ENCODE measurements around the gene YPEL3. TPM values are rescaled to one million over a fixed set of nuclear protein-coding genes. Genes with fewer than 3 reads are reported as not detected.
A peak's percentile ranks its signal among the peaks of the same experiment; 100 is the strongest.

Gene YPEL3
- total and polyA plus RNA-seq, 2 of the 8 experiments (the other 6 are each of a cell fraction or from before 2014, with no cell fraction given): 40.3 to 53.3 TPM

GRCh38 chr16:30049871-30050270 is 46.1 kb downstream of the YPEL3 start:
- Histone ChIP-seq H2BK12ac (ENCODE audit: low read depth, low read length) (no peak overlapping the region), H3K79me2 (ENCODE audit: control insufficient read depth in 1 of 2, insufficient read depth in 2 of 2, low read length in 2 of 2) (no peaks in the 10 kb centered on the region), H3K27me3 (replicated peaks in 1 of 4; ENCODE audit: control insufficient read depth in 3 of 4, extremely low read depth in 1 of 4, insufficient read depth in 3 of 4, low read length in 3 of 4) (peaks cover 0 to 9% (median 2%) of the 10 kb centered on the region in 4 experiments; a peak in 2 of 7 replicates), H2BK5ac (ENCODE audit: low read depth, low read length) (no peak overlapping the region), H3K9ac (replicated peaks in 1 of 4; ENCODE audit: extremely low read depth in 1 of 4, low read depth in 3 of 4, low read length in 3 of 4) (no peak overlapping the region), H2BK20ac (ENCODE audit: low read length) (no peak overlapping the region), H4K8ac (ENCODE audit: extremely low read depth, insufficient read depth, low read length) (peak overlapping the region; percentile 64; the same call in 1 of the 2 replicates), H3K4me3 (ENCODE audit: extremely low read depth in 1 of 4, insufficient read depth in 2 of 4, low read depth in 3 of 4, low read length in 4 of 4) (no peak overlapping the region), H3K4ac (replicated peaks; ENCODE audit: insufficient read length, low read depth, low read length) (no peak overlapping the region), H2BK15ac (ENCODE audit: low read length) (no peak overlapping the region), H2AK5ac (ENCODE audit: low read depth, low read length) (no peak overlapping the region), H2BK120ac (replicated peaks; ENCODE audit: low read depth, low read length) (no peak overlapping the region), H3K79me1 (ENCODE audit: low read depth, low read length) (peaks cover 3% of the 10 kb centered on the region; the same call in 1 of the 2 replicates), H4K5ac (ENCODE audit: insufficient read length, low read depth, low read length) (no peak overlapping the region), H3K9me3 (ENCODE audit: insufficient read depth in 2 of 2, low read depth in 1 of 2, low read length in 1 of 2) (no peaks in the 10 kb centered on the region), H3K23me2 (ENCODE audit: low read depth, low read length) (peaks cover 13% of the 10 kb centered on the region), H3K14ac (ENCODE audit: insufficient read length) (no peak overlapping the region), H2AFZ (ENCODE audit: low read length) (no peak overlapping the region), H3K36me3 (ENCODE audit: control insufficient read depth in 2 of 4, insufficient read depth in 4 of 4, low read length in 3 of 4) (no peaks in the 10 kb centered on the region), H4K91ac (replicated peaks; ENCODE audit: insufficient read length, low read length) (no peak overlapping the region), H3K56ac (replicated peaks; ENCODE audit: insufficient read length, low read depth, low read length) (no peak overlapping the region), H3K23ac (ENCODE audit: insufficient read length) (no peak overlapping the region), H3K4me1 (replicated peaks in 1 of 4; ENCODE audit: control insufficient read depth in 3 of 4, insufficient read depth in 4 of 4, low read length in 3 of 4) (peaks cover 0 to 4% (median 2%) of the 10 kb centered on the region in 4 experiments; a peak in 3 of 7 replicates), H3K4me2 (ENCODE audit: insufficient read depth in 1 of 2, low read depth in 2 of 2, low read length in 2 of 2) (no peak overlapping the region), H3K27ac (ENCODE audit: low read depth, low read length) (no peak overlapping the region), H3K18ac (ENCODE audit: extremely low read depth, low read length) (no peak overlapping the region), H4K20me1 (replicated peaks in 1 of 2; ENCODE audit: control insufficient read depth in 1 of 2, insufficient read depth in 2 of 2, low read length in 2 of 2) (peaks cover 0 to 5% of the 10 kb centered on the region in 2 experiments)
- CTCF ChIA-PET (ENCODE audit: partially characterized antibody): interaction anchor here (1.7 to 6.1 kb wide), 2 partner anchors 12 to 18 kb away, joined by 3 to 23 read pairs; partner anchors contain the start of gene TLCD3B
- FAIRE-seq (no peak), DNase-seq (ENCODE audit: low read depth in 1 of 2, low spot score in 2 of 2) (no peak)
- POLR2A ChIA-PET (ENCODE audit: partially characterized antibody): no interaction called here
- 88% methylated on average over 8 of the region's 8 CpGs; no CpG with 5 or more reads in 1 of the 2 experiments for WGBS, 2 experiments (ENCODE audit: extremely low coverage in 1 of 2, insufficient coverage in 1 of 2, insufficient read length in 1 of 2, insufficient replicate concordance in 2 of 2, low coverage in 1 of 2, low lambda C conversion rate in 2 of 2, missing lambda C conversion rate in 1 of 2)
- no peak for TF ChIP-seq JUND (IDR thresholded peaks at IDR 0.05; ENCODE audit: low read length)
